ENCODE measurements around the gene RELCH.

Gene RELCH

GRCh38 chr18:62346333-62347088 lies 159.5 kb downstream of the RELCH start:
- DNase-seq (ENCODE audit: low spot score in 2 of 2) (no peak), ATAC-seq (peak; percentile 31)
- Mint-ChIP-seq H3K36me3 (peaks cover 26% of the 10 kb centered on the region), H3K27ac (peak overlapping the region; percentile 43), H3K4me3 (peak overlapping the region; percentile 13), H3K9me3 (no peaks in the 10 kb centered on the region), H3K4me1 (peaks cover 20% of the 10 kb centered on the region)

DNA sequence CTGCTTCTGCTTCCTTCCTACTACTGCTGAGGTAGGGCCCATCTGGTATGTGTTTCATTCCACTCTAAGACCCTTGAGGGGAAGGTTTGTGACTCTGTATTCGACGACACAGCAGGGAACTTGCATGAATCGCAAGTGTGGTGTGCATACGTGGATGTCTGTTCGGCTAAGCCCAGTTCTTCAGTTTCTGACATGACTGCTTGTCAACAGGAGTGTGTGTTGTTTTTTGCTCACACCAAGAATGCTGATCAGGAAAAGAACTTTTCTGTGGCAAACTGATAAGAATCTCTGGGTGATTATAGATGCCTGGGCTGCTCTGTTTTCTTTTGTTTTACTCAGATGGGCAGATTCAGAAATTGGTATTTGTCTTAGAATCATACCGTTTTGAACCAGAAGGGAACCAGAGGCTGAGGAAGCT lies 160.0 kb downstream of the RELCH start:
- Mint-ChIP-seq H3K27ac (peak overlapping the region; percentile 43), H3K9me3 (no peaks in the 10 kb centered on the region), H3K4me3 (peak overlapping the region; percentile 13), H3K4me1 (peaks cover 19% of the 10 kb centered on the region), H3K36me3 (peaks cover 30% of the 10 kb centered on the region)
- DNase-seq (ENCODE audit: low spot score in 2 of 2) (no peak), ATAC-seq (peak; percentile 69)

- Mint-ChIP-seq H3K36me3 (peaks cover 30% of the 10 kb centered on the region), H3K27ac (no peak overlapping the region), H3K4me3 (no peak overlapping the region), H3K4me1 (peaks cover 19% of the 10 kb centered on the region), H3K9me3 (no peaks in the 10 kb centered on the region)
- no peak for DNase-seq (ENCODE audit: low spot score in 2 of 2)
- ATAC-seq, result no peak
Observed at GRCh38 chr18:62348474-62348873, 161.4 kb downstream of the RELCH start.

- Mint-ChIP-seq H3K27ac (no peak overlapping the region), H3K4me3 (no peak overlapping the region), H3K9me3 (no peaks in the 10 kb centered on the region), H3K36me3 (peaks cover 34% of the 10 kb centered on the region), H3K4me1 (peaks cover 6% of the 10 kb centered on the region)
- ATAC-seq (no peak), DNase-seq (ENCODE audit: low spot score in 2 of 2) (no peak)
Observed at GRCh38 chr18:62353170-62353569, 166.1 kb downstream of the RELCH start.

GRCh38 chr18:62354151-62354550 lies 167.1 kb downstream of the RELCH start:
- Mint-ChIP-seq H3K4me3 (no peak overlapping the region), H3K36me3 (peaks cover 36% of the 10 kb centered on the region), H3K9me3 (no peaks in the 10 kb centered on the region), H3K27ac (no peak overlapping the region), H3K4me1 (peaks cover 6% of the 10 kb centered on the region)
- DNase-seq (ENCODE audit: low spot score in 2 of 2) (no peak), ATAC-seq (no peak)

DNA sequence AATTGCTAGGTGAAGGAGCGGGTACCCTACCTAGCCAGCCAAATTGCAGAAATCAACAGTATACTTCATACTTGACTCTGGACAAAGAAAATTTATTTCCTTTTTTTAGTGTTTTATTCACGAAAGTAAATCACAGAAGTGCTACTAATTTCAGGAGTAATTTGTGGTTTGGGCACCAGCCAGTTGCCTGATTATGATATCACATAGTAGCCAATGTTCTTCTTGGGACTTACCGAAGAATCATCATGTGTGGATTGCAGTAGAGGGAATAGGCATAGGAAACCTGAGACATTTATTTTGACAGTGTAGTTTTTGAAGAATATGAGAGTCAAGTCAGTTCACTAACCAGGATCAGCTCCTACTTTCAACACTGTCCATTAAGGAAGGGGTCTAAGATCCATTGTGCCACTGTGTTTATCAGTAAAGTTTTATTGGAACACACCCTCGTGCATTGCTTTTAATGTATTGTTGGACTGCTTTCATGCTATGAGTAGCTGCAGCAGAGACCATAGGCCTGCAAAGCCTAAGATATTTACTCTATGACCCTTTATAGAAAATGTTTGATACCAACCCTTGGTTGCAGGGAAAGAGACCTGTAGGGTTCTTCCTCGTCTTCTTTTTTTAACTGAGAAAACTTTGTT lies 170.1 kb downstream of the RELCH start:
- peaks cover 37% of the 10 kb centered on the region for H3K36me3 Mint-ChIP-seq
- no peak overlapping the region for H3K27ac Mint-ChIP-seq
- ATAC-seq (peak; percentile 51), DNase-seq (ENCODE audit: low spot score in 2 of 2) (no peak)
- no peak overlapping the region for H3K4me3 Mint-ChIP-seq
- no peaks in the 10 kb centered on the region for H3K9me3 Mint-ChIP-seq
- no peaks in the 10 kb centered on the region for H3K4me1 Mint-ChIP-seq

All from stimulated activated effector memory CD8-positive, alpha-beta T cell treated with anti-CD3 and anti-CD28 coated beads, Interleukin-12 subunit alpha, Interleukin-12 subunit beta, amount 100 ng/mL, for 72 hours (primary cell).